ENCODE data around the gene VSTM4. TPM values are rescaled to one million over a fixed set of nuclear protein-coding genes. Genes with fewer than 3 reads are reported as not detected.

Gene VSTM4
- total and polyA plus RNA-seq, 9 of the 15 experiments (the other 6 are each of a cell fraction or from before 2014, with no cell fraction given) = 1.0 to 7.9 (median 3.0) TPM

- no peak for TF ChIP-seq CHD7 (IDR thresholded peaks at IDR 0.05; ENCODE audit: low read depth, low read length)
- TF ChIP-seq E4F1 (CRISPR knock-in tag; IDR thresholded peaks at IDR 0.05; ENCODE audit: borderline replicate concordance) = no peak
- no peak for TF ChIP-seq EHMT2 (IDR thresholded peaks at IDR 0.05)
- TF ChIP-seq ASH1L (IDR thresholded peaks at IDR 0.05; ENCODE audit: borderline replicate concordance, low read depth, partially characterized antibody) = no peak
- no peak for TF ChIP-seq ERF (CRISPR knock-in tag; IDR thresholded peaks at IDR 0.05)
- no peak for TF ChIP-seq ZZZ3 (IDR thresholded peaks at IDR 0.05)
- TF ChIP-seq ZNF263 (CRISPR knock-in tag; IDR thresholded peaks at IDR 0.05; ENCODE audit: borderline replicate concordance) = no peak
- TF ChIP-seq ZBTB26 (CRISPR knock-in tag; IDR thresholded peaks at IDR 0.05) = no peak
- TF ChIP-seq RBM39 (optimal IDR thresholded peaks at IDR 0.05; ENCODE audit: low read depth, low read length) = no peak
- no peak for TF ChIP-seq SNAPC5 (CRISPR knock-in tag; IDR thresholded peaks at IDR 0.05)
- TF ChIP-seq, protein P1, sequence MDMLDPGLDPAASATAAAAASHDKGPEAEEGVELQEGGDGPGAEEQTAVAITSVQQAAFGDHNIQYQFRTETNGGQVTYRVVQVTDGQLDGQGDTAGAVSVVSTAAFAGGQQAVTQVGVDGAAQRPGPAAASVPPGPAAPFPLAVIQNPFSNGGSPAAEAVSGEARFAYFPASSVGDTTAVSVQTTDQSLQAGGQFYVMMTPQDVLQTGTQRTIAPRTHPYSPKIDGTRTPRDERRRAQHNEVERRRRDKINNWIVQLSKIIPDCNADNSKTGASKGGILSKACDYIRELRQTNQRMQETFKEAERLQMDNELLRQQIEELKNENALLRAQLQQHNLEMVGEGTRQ (CRISPR knock-in tag; IDR thresholded peaks at IDR 0.05) = no peak
Measured at GRCh38 chr10:49091450-49092210, 23.7 kb downstream of the VSTM4 start (continued).
